BE2C (cell line): ENCODE data around the gene ZMAT5.

Experiments
- DNase-seq: peaks from one replicate; pipeline ENCODE4 v3.0.0-alpha.2; 2020
- H3K27me3 ChIP-seq: fragments of 250-450 bp; sonication (Bioruptor Pico); 2 replicates; pipeline ENCODE4 v1.5.1; 2020; ENCODE audit warnings: mild to moderate bottlenecking
- H3K36me3 ChIP-seq: fragments of 250-450 bp; sonication (Bioruptor Pico); 2 replicates; pipeline ENCODE4 v1.5.1; 2020; ENCODE audit warnings: mild to moderate bottlenecking
- H3K4me1 ChIP-seq: fragments of 250-450 bp; sonication (Bioruptor Pico); 2 replicates; pipeline ENCODE4 v1.5.1; 2020
- H3K4me3 ChIP-seq: 2 replicates; pipeline ENCODE4 v1.5.1; 2011; ENCODE audit warnings: low read depth, low read length
- H3K9me3 ChIP-seq: fragments of 250-450 bp; sonication (Bioruptor Pico); 2 replicates; pipeline ENCODE4 v1.5.1; 2020
- TF ChIP-seq, protein P1 (sequence below): IDR thresholded peaks from 2 replicates; pipeline ENCODE4 v1.5.1; 2012; ENCODE audit warnings: mild to moderate bottlenecking, low read depth, low read length

ZMAT5 gene

DNA sequence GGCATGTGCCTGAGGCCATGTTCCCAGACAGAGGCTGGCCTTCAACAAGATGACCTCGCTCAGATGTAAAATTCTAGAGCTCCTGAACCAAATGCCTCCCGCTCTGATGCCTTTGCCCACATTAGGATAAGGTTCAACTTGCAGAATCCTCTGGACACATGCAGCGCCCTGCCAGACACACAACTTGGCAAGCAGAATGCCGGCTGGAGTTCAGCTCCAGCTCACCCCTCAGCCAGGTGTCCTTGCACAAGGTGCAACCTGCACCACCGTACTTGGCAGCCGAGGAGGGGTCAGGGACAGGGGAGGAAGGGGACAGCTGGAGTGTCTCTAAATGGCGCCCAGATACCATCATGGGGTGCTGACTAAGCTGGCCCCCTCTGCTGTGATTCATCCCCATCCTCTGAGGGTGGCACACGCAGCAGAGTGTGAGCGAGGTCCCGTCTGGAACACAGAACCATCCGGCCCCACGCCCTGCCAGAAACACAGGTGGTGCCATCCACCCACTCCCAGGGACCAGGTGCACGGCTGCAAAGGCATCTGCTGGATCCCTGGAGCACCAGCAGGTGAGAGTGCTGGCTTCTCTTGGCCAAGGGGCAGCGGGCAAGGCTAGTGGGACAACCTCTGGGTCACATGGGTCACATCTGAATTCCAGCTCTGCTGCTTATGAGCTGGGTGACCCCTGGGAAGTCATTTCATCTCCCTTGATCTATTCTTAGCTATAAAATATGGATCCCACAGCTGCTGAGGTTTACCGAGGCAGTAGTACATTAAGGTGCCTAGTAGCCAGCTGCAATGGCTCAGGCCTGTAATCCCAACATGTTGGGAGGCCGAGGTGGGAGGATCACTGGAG, 12.8 kb downstream of the ZMAT5 start:
- Histone ChIP-seq H3K4me3 (no peak overlapping the region), H3K36me3 (no peaks in the 10 kb centered on the region), H3K9me3 (no peaks in the 10 kb centered on the region), H3K4me1 (no peaks in the 10 kb centered on the region; the same call in 1 of the 2 replicates), H3K27me3 (no peaks in the 10 kb centered on the region)
- TF ChIP-seq, protein P1, sequence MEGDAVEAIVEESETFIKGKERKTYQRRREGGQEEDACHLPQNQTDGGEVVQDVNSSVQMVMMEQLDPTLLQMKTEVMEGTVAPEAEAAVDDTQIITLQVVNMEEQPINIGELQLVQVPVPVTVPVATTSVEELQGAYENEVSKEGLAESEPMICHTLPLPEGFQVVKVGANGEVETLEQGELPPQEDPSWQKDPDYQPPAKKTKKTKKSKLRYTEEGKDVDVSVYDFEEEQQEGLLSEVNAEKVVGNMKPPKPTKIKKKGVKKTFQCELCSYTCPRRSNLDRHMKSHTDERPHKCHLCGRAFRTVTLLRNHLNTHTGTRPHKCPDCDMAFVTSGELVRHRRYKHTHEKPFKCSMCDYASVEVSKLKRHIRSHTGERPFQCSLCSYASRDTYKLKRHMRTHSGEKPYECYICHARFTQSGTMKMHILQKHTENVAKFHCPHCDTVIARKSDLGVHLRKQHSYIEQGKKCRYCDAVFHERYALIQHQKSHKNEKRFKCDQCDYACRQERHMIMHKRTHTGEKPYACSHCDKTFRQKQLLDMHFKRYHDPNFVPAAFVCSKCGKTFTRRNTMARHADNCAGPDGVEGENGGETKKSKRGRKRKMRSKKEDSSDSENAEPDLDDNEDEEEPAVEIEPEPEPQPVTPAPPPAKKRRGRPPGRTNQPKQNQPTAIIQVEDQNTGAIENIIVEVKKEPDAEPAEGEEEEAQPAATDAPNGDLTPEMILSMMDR: no peak
- no peak for DNase-seq

DNA sequence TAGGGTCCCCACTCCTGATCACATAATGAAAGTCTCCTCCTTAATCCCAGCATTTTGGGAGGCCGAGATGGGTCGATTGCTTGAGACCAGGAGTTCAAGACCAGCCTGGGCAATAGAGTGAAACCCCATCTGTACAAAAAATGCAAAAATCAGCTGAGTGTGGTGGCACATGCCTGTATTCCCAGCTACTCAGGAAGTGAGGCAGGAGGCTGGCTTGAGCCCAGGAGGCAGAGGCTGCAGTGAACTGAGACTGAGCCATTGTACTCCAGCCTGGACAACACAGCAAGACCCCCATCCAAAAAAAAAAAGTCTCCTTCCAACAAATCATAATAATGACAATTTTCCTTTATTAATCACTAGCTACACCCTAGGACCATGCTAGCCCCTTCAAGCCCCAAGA, 15.1 kb downstream of the ZMAT5 start:
- Histone ChIP-seq H3K9me3 (no peaks in the 10 kb centered on the region), H3K27me3 (no peaks in the 10 kb centered on the region), H3K4me1 (no peaks in the 10 kb centered on the region), H3K36me3 (no peaks in the 10 kb centered on the region; the same call in 1 of the 2 replicates), H3K4me3 (no peak overlapping the region)
- no peak for DNase-seq
- TF ChIP-seq, protein P1: no peak

DNA sequence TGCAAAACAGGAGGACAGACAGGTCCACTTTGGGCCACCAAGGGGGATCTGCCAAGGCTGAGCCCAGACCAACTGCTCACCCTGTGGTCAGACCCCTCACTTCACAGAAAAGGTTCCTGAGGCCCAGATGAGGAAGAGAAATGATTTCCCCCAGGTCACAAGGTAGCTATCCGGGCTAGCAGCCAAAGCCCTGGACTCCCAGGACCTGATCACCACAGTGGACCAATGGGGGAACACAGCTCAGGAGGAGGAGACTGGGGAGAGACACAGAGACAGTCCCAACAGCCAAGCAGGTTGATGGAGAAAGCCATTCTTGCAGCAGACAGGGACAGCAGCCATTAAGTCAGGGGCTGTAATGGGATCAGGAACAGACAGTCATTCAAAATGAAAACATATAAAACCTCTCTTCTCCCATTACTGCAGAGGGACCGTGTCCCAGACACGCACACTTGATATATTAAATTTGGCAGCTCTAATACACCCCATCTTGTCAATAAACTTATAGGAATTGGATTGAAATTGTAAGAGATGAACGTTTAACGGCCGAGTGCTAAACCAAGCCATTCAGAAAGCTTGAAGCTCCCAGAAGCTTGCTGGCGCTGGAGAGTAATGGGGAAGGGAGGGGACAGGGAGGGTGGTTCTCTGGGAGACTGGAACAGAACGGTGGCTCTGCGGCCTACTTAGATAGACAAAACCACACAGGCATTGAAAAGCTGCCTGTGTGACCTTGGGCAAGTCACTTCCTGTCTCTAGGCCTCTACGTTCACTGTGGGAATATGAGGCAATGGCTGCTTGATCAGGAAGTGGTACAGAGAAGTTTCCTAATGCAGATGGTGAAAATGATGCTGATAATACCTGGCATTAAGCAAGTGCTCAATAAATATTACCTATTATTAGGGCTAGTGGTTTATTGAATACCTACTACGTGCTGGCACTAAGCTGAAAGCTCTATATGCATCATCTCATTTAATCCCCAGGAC, 16.0 kb downstream of the ZMAT5 start:
- no peak for DNase-seq
- Histone ChIP-seq H3K4me1 (no peaks in the 10 kb centered on the region), H3K4me3 (no peak overlapping the region), H3K9me3 (no peaks in the 10 kb centered on the region), H3K27me3 (no peaks in the 10 kb centered on the region), H3K36me3 (peaks cover 4% of the 10 kb centered on the region; the same call in 1 of the 2 replicates)
- TF ChIP-seq, protein P1: no peak

DNA sequence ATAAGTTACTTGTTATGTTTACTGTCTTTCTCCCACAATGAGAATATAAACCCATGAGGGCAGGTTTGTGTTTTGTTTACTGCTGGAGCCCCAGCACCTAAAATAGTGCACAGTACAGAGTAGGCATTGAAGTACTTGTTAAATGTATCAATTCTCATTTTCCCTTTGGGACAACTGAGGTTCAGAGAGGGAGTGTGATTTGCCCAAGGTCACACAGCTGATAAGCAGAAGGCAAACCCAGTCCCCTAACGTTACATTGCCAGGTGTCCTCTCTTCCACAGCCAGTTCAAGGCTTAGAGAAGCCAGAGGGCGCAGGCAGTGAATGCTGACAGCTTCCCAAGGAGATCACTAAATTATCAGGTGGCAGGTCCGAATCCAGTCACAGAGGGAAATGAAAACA, 16.8 kb downstream of the ZMAT5 start:
- Histone ChIP-seq H3K4me3 (no peak overlapping the region), H3K4me1 (no peaks in the 10 kb centered on the region), H3K27me3 (no peaks in the 10 kb centered on the region), H3K36me3 (peaks cover 4% of the 10 kb centered on the region; the same call in 1 of the 2 replicates), H3K9me3 (no peaks in the 10 kb centered on the region)
- no peak for DNase-seq
- TF ChIP-seq, protein P1: no peak

DNA sequence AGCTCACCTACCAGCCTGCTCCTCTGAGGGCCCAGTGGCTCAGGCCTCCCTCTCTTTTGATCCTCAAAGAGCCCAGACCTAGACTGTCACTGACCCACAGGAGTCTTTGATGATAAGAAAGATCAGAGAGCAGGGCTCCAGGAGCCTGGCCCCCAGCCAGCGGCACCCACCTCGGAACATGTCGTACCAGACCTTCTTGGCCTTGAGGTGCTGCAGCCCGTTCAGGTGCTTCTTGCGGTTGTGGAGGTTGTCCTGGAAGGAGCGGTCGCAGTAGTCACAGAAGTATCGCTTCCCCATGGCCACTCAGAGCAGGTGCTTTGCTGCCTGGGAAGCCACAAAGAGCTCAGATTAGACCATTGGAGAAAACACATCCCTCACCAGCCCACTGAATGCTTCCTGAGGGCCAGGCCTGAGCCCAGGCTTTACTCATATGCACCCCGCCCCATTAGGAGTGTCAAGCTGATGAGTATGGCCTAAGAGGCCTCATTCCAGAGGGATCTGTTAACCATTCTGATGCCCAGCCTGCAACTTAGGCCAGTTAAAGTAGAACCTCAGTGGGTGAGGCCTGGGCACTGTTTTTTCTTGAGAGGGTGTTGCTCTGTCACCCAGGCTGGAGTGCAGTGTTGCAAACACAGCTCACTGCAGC, 18.4 kb downstream of the ZMAT5 start:
- no peaks in the 10 kb centered on the region; the same call in 1 of the 2 replicates for H3K9me3 ChIP-seq
- DNase-seq: no peak
- TF ChIP-seq, protein P1: no peak
- no peaks in the 10 kb centered on the region for H3K27me3 ChIP-seq
- no peaks in the 10 kb centered on the region for H3K4me1 ChIP-seq
- H3K4me3 ChIP-seq: no peak overlapping the region
- H3K36me3 ChIP-seq: peaks cover 4% of the 10 kb centered on the region; the same call in 1 of the 2 replicates
